HepG2 (cell line): ENCODE results near the gene FOXA1. TPM values are rescaled to one million over a fixed set of nuclear protein-coding genes. Genes with fewer than 3 reads are reported as not detected.

Source experiments
- CHD4 ChIP-seq: fragments of 200-600 bp; sonication (generic); IDR thresholded peaks from 2 replicates; pipeline ENCODE4 v1.7.0; 2017; ENCODE audit warnings: mild to moderate bottlenecking, low read length, borderline replicate concordance
- DNMT1 ChIP-seq: sonication (generic); formaldehyde crosslinking; IDR thresholded peaks from 2 replicates; pipeline ENCODE4 v1.5.1; 2020; ENCODE audit warnings: mild to moderate bottlenecking, missing genetic modification reagents
- DRAP1 ChIP-seq: IDR thresholded peaks from 2 replicates; pipeline ENCODE4 v1.6.1; 2016; ENCODE audit warnings: missing genetic modification reagents, missing compliant biosample characterization
- HMGXB4 ChIP-seq, 2 experiments: sonication (generic) in 1 of 2; formaldehyde crosslinking in 1 of 2; IDR thresholded peaks; 2 replicates each; pipeline versions ENCODE4 v1.4.0 to v1.6.1; 2018 to 2020; ENCODE audit warnings: missing genetic modification reagents in 2 of 2, borderline replicate concordance in 1 of 2, low read depth in 1 of 2, mild to moderate bottlenecking in 1 of 2, missing biosample characterization in 1 of 2
- MLXIP ChIP-seq: sonication (generic); formaldehyde crosslinking; IDR thresholded peaks from 2 replicates; pipeline ENCODE4 v1.9.0; 2021; ENCODE audit warnings: missing genetic modification reagents, borderline replicate concordance
- PRDM10 ChIP-seq: sonication (generic); formaldehyde crosslinking; IDR thresholded peaks from 2 replicates; pipeline ENCODE4 v1.4.0; 2020; ENCODE audit warnings: low read depth, missing genetic modification reagents
- ZMYM2 ChIP-seq: sonication (generic); formaldehyde crosslinking; IDR thresholded peaks from 2 replicates; pipeline ENCODE4 v1.8.0; 2022; ENCODE audit warnings: mild to moderate bottlenecking, missing genetic modification reagents
- ZMYM3 ChIP-seq: sonication (generic); formaldehyde crosslinking; IDR thresholded peaks from 2 replicates; pipeline ENCODE4 v1.5.1; 2020; ENCODE audit warnings: mild to moderate bottlenecking, missing genetic modification reagents
- ZNF318 ChIP-seq: sonication (generic); formaldehyde crosslinking; IDR thresholded peaks from 2 replicates; pipeline ENCODE4 v1.4.0; 2020; ENCODE audit warnings: mild to moderate bottlenecking, missing genetic modification reagents
- ZNF562 ChIP-seq: sonication (generic); formaldehyde crosslinking; IDR thresholded peaks from 2 replicates; pipeline ENCODE4 v1.8.0; 2022; ENCODE audit warnings: missing genetic modification reagents, borderline replicate concordance
- polyA plus RNA-seq, 8 experiments: library from polyadenylated mRNA; depleted of rRNA in 3 of 8; stranded (reverse) in 7 of 8; unstranded in 1 of 8; fragments of >200 nt; fragmentation: Illumina TruSeq in 4 of 8; extraction: Trizol in 4 of 8; gene quantifications; 2 replicates each; pipeline versions ENCODE4 v1.2.1 to v1.2.3, GENCODE V29; 2011 to 2016; ENCODE audit warnings: low read depth in 4 of 8, missing spikeins in 1 of 8, mixed read lengths in 1 of 8; ENCODE audit not compliant: insufficient read depth in 1 of 8
- total RNA-seq, 5 experiments: library from RNA; depleted of rRNA; stranded (reverse); fragments of >200 nt; fragmentation: Illumina TruSeq; extraction: Trizol; gene quantifications; 2 replicates each; pipeline ENCODE4 v1.2.3, GENCODE V29; 2016; ENCODE audit warnings: low read depth in 1 of 5

Gene FOXA1
- total and polyA plus RNA-seq, 2 of the 13 experiments (the other 11 are each of a cell fraction or from before 2014, with no cell fraction given), result 43.4 to 58.6 TPM

- TF ChIP-seq ZNF318 (CRISPR knock-in tag) (peak; percentile 90; the same call in 1 of the 2 replicates), MLXIP (CRISPR knock-in tag) (no peak), ZMYM2 (CRISPR knock-in tag) (no peak), HMGXB4 (CRISPR knock-in tag; IDR thresholded peaks at IDR 0.05; ENCODE audit: borderline replicate concordance in 1 of 2, low read depth in 1 of 2) (0 out of 4 replicates have a peak, but pooled peaks of 1 of the 2 experiments have one; percentile 12), DRAP1 (CRISPR knock-in tag) (no peak), CHD4 (peak; percentile 98), DNMT1 (no peak), PRDM10 (no peak), ZNF562 (CRISPR knock-in tag) (no peak), ZMYM3 (CRISPR knock-in tag) (peak; percentile 97)
Observed at GRCh38 chr14:37603688-37604251, 8.7 kb upstream of the FOXA1 start (continued).
